GM12878 (cell line): Measurements from ENCODE around the gene FBXO3.

Experiments used
- CTCF ChIP-seq, 3 experiments: IDR thresholded peaks in 2 of 3; conservative IDR thresholded peaks in 1 of 3; 2 replicates each; pipeline ENCODE4 v1.5.1; 2011; ENCODE audit warnings: low read depth in 3 of 3, low read length in 3 of 3, mild to moderate bottlenecking in 3 of 3, control low read depth in 2 of 3, moderate library complexity in 2 of 3, inconsistent platforms in 1 of 3, mixed read lengths in 1 of 3; ENCODE audit not compliant: control insufficient read depth in 2 of 3, insufficient read depth in 1 of 3; ENCODE audit errors: extremely low read depth in 1 of 3
- FOS ChIP-seq: IDR thresholded peaks from 3 replicates; pipeline ENCODE4 v1.6.1; 2011; ENCODE audit warnings: borderline replicate concordance; ENCODE audit not compliant: insufficient read length; ENCODE audit errors: extremely low read depth
- PRDM15 ChIP-seq: fragments of 450-650 bp; formaldehyde crosslinking; IDR thresholded peaks from 2 replicates; pipeline ENCODE4 v1.4.0; 2020; ENCODE audit warnings: mild to moderate bottlenecking, moderate library complexity
- SKIL ChIP-seq: fragments of 450-650 bp; IDR thresholded peaks from 2 replicates; pipeline ENCODE4 v1.6.1; 2017; ENCODE audit warnings: mild to moderate bottlenecking, low read depth, inconsistent platforms; ENCODE audit not compliant: poor library complexity, severe bottlenecking
- ZNF217 ChIP-seq: fragments of 450-650 bp; IDR thresholded peaks from 2 replicates; pipeline ENCODE4 v1.6.1; 2017; ENCODE audit warnings: antibody characterized with exemption, mild to moderate bottlenecking

GRCh38 chr11:33716243-33716642, 58.1 kb downstream of the FBXO3 start:
- TF ChIP-seq CTCF (IDR thresholded peaks at IDR 0.05 in 2 of 3, conservative IDR thresholded peaks at IDR 0.05 in 1 of 3; ENCODE audit: control insufficient read depth in 2 of 3, extremely low read depth in 1 of 3, insufficient read depth in 1 of 3, low read depth in 3 of 3, low read length in 3 of 3) = peak; percentile 38 to 65 (median 39); a peak in 4 of 6 replicates
- no peak for TF ChIP-seq PRDM15
- TF ChIP-seq FOS = no peak
- no peak for TF ChIP-seq SKIL
- no peak for TF ChIP-seq ZNF217
